Liver (tissue), 9 donors: ENCODE results near the gene TCEA3. TPM values are rescaled to one million over a fixed set of nuclear protein-coding genes. Genes with fewer than 3 reads are reported as not detected.

ENCODE experiments used
- DNase-seq: peaks from one replicate; pipeline ENCODE4 v3.0.0-alpha.2; 2017; ENCODE audit warnings: low spot score
- H3K27ac ChIP-seq, 2 donors: one replicate each; pipeline ENCODE4 v1.7.0; 2013; ENCODE audit warnings: inconsistent platforms in 2 of 2, low read length in 2 of 2, control low read depth in 1 of 2, low read depth in 1 of 2, mild to moderate bottlenecking in 1 of 2
- H3K27me3 ChIP-seq, 4 donors: one replicate each; pipeline versions ENCODE4 v1.6.1 to v1.7.0; 2013; ENCODE audit warnings: low read length in 3 of 4, inconsistent platforms in 1 of 4, mild to moderate bottlenecking in 1 of 4, moderate library complexity in 1 of 4; ENCODE audit not compliant: control insufficient read depth in 4 of 4, insufficient read depth in 4 of 4
- H3K36me3 ChIP-seq, 4 donors: one replicate each; pipeline versions ENCODE4 v1.6.1 to v1.7.0; 2013; ENCODE audit warnings: low read length in 3 of 4, mild to moderate bottlenecking in 3 of 4, low read depth in 1 of 4, moderate library complexity in 1 of 4; ENCODE audit not compliant: control insufficient read depth in 4 of 4, insufficient read depth in 3 of 4
- H3K4me1 ChIP-seq, 4 donors: one replicate each; pipeline versions ENCODE4 v1.6.1 to v1.7.0; 2013; ENCODE audit warnings: low read length in 3 of 4, mild to moderate bottlenecking in 3 of 4, moderate library complexity in 1 of 4; ENCODE audit not compliant: control insufficient read depth in 4 of 4, insufficient read depth in 4 of 4
- H3K4me3 ChIP-seq, 3 donors: one replicate each; pipeline versions ENCODE4 v1.6.1 to v1.7.0; 2013; ENCODE audit warnings: low read length in 3 of 3, control low read depth in 1 of 3, low read depth in 1 of 3, mild to moderate bottlenecking in 1 of 3
- H3K9ac ChIP-seq, 2 donors: one replicate each; pipeline ENCODE4 v1.7.0; 2013; ENCODE audit warnings: low read length in 2 of 2, mild to moderate bottlenecking in 2 of 2, moderate library complexity in 2 of 2, control low read depth in 1 of 2, low read depth in 1 of 2
- H3K9me3 ChIP-seq, 4 donors: one replicate each; pipeline versions ENCODE4 v1.6.1 to v1.7.0; 2013; ENCODE audit warnings: low read length in 3 of 4; ENCODE audit not compliant: control insufficient read depth in 4 of 4
- EGR1 ChIP-seq, 2 donors: IDR thresholded peaks; 2 replicates each; pipeline ENCODE4 v1.6.1; 2016 to 2018; ENCODE audit warnings: antibody characterized with exemption in 2 of 2, low read depth in 2 of 2
- FOXA1 ChIP-seq: IDR thresholded peaks from 2 replicates; pipeline ENCODE4 v1.6.1; 2016; ENCODE audit warnings: antibody characterized with exemption
- FOXA2 ChIP-seq: IDR thresholded peaks from 2 replicates; pipeline ENCODE4 v1.6.1; 2016; ENCODE audit warnings: antibody characterized with exemption
- GABPA ChIP-seq, 2 donors: IDR thresholded peaks in 1 of 2; conservative IDR thresholded peaks in 1 of 2; 2 replicates each; pipeline ENCODE4 v1.6.1; 2016; ENCODE audit warnings: antibody characterized with exemption in 2 of 2, mild to moderate bottlenecking in 1 of 2, moderate library complexity in 1 of 2
- HNF4A ChIP-seq, 2 donors: conservative IDR thresholded peaks; 2 replicates each; pipeline ENCODE4 v1.6.1; 2016; ENCODE audit warnings: antibody characterized with exemption in 2 of 2, mild to moderate bottlenecking in 2 of 2
- HNF4G ChIP-seq: IDR thresholded peaks from 2 replicates; pipeline ENCODE4 v1.6.1; 2016; ENCODE audit warnings: antibody characterized with exemption
- JUND ChIP-seq, 2 donors: IDR thresholded peaks; 2 replicates each; pipeline ENCODE4 v1.6.1; 2016; ENCODE audit warnings: antibody characterized with exemption in 2 of 2
- NR2F2 ChIP-seq: IDR thresholded peaks from 2 replicates; pipeline ENCODE4 v1.6.1; 2016; ENCODE audit warnings: antibody characterized with exemption
- RAD21 ChIP-seq, 2 donors: IDR thresholded peaks; 2 replicates each; pipeline ENCODE4 v1.6.1; 2016; ENCODE audit warnings: antibody characterized with exemption in 2 of 2, mild to moderate bottlenecking in 2 of 2
- RXRA ChIP-seq, 2 donors: IDR thresholded peaks; 2 replicates each; pipeline ENCODE4 v1.6.1; 2017 to 2018; ENCODE audit warnings: antibody characterized with exemption in 2 of 2, mild to moderate bottlenecking in 1 of 2
- SP1 ChIP-seq: IDR thresholded peaks from 2 replicates; pipeline ENCODE4 v1.6.1; 2018; ENCODE audit warnings: antibody characterized with exemption, mild to moderate bottlenecking
- TAF1 ChIP-seq: conservative IDR thresholded peaks from 2 replicates; pipeline ENCODE4 v1.6.1; 2016; ENCODE audit warnings: antibody characterized with exemption, mild to moderate bottlenecking
- YY1 ChIP-seq: IDR thresholded peaks from 2 replicates; pipeline ENCODE4 v1.6.1; 2016; ENCODE audit warnings: antibody characterized with exemption, mild to moderate bottlenecking
- WGBS: extraction: QIAGEN DNeasy Blood & Tissue Kit; methylation state at CpG from one replicate; pipeline ENCODE4 v1.1.7; 2013; 5-methylcytosine and 5-hydroxymethylcytosine counted together
- polyA plus RNA-seq, 2 donors: library from polyadenylated mRNA; stranded (reverse) in 1 of 2; unstranded in 1 of 2; fragments of 200-250 nt in 1 of 2; fragments of >200 nt in 1 of 2; fragmentation: Nextera tagmentation in 1 of 2; extraction: Ambion mirVana in 1 of 2; gene quantifications; one replicate each; pipeline versions ENCODE4 v1.2.1 to v1.2.3, GENCODE V29; 2013 to 2015
- total RNA-seq, 2 donors: library from RNA; depleted of rRNA; stranded (reverse); fragments of >200 nt; gene quantifications; one replicate each; pipeline ENCODE4 v1.2.3, GENCODE V29; 2014
- TF ChIP-seq, protein P1 (sequence below): IDR thresholded peaks from 2 replicates; pipeline ENCODE4 v1.6.1; 2016; ENCODE audit warnings: antibody characterized with exemption
- TF ChIP-seq, protein P2 (sequence below): IDR thresholded peaks from 2 replicates; pipeline ENCODE4 v1.6.1; 2016; ENCODE audit warnings: antibody characterized with exemption
- TF ChIP-seq, protein P3 (sequence below): fragments of 150-350 bp; IDR thresholded peaks from 2 replicates; pipeline ENCODE4 v1.5.1; 2017; ENCODE audit warnings: improper control_type of control experiment, low read depth, low read length; ENCODE audit not compliant: missing input control
- TF ChIP-seq, protein P4 (sequence below): IDR thresholded peaks from 2 replicates; pipeline ENCODE4 v1.6.1; 2016; ENCODE audit warnings: antibody characterized with exemption
- TF ChIP-seq, protein P5 (sequence below): IDR thresholded peaks from 2 replicates; pipeline ENCODE4 v1.6.1; 2016; ENCODE audit warnings: antibody characterized with exemption, mild to moderate bottlenecking
- donor health status: healthy.
- donor health status: healthy.
- donor health status: healthy.
- donor health status: healthy.
- donor health status: healthy.

The TCEA3 gene
- total and polyA plus RNA-seq, 4 donors, result 29.6 to 142 (median 47.6) TPM

DNA sequence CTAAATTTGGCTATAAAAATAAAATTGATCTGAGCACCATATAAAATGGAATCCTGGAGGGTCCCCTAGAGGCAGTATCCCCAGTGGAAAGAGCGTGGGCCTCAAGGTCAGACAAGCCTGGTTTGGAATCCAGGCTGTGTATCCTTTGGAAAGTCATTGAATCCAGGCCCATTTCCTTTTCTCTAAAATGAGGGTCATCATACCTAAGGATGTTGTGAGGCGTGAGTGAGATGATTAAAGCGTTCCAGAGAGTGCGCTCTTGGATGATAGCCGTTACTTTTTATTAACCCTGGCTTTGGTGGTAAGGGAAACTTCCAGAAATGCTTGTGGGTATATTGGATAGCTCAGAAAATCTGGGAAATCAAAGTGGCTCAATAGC is 54.2 kb downstream of the TCEA3 start:
- Histone ChIP-seq H3K36me3 (peaks cover 0 to 6% (median 0%) of the 10 kb centered on the region in 4 donors), H3K9me3 (peaks cover 0 to 6% (median 0%) of the 10 kb centered on the region in 4 donors), H3K27ac (peak overlapping the region; percentile 100), H3K4me1 (peaks cover 3 to 34% (median 29%) of the 10 kb centered on the region in 4 donors), H3K27me3 (no peaks in the 10 kb centered on the region), H3K9ac (no peak overlapping the region), H3K4me3 (no peak overlapping the region)
- TF ChIP-seq FOXA2, result no peak
- TF ChIP-seq, protein P1, sequence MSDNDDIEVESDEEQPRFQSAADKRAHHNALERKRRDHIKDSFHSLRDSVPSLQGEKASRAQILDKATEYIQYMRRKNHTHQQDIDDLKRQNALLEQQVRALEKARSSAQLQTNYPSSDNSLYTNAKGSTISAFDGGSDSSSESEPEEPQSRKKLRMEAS, result no peak
- no peak for TF ChIP-seq NR2F2
- no peak for TF ChIP-seq TAF1
- no peak for TF ChIP-seq SP1
- TF ChIP-seq RAD21 (IDR thresholded peaks at IDR 0.05), result no peak
- TF ChIP-seq, protein P2, sequence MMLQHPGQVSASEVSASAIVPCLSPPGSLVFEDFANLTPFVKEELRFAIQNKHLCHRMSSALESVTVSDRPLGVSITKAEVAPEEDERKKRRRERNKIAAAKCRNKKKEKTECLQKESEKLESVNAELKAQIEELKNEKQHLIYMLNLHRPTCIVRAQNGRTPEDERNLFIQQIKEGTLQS, result no peak
- no peak for TF ChIP-seq HNF4A (conservative IDR thresholded peaks at IDR 0.05)
- TF ChIP-seq EGR1 (IDR thresholded peaks at IDR 0.05; ENCODE audit: low read depth in 2 of 2), result no peak
- no peak for TF ChIP-seq RXRA (IDR thresholded peaks at IDR 0.05)
- no peak for TF ChIP-seq GABPA (IDR thresholded peaks at IDR 0.05 in 1 of 2, conservative IDR thresholded peaks at IDR 0.05 in 1 of 2)
- TF ChIP-seq, protein P3, sequence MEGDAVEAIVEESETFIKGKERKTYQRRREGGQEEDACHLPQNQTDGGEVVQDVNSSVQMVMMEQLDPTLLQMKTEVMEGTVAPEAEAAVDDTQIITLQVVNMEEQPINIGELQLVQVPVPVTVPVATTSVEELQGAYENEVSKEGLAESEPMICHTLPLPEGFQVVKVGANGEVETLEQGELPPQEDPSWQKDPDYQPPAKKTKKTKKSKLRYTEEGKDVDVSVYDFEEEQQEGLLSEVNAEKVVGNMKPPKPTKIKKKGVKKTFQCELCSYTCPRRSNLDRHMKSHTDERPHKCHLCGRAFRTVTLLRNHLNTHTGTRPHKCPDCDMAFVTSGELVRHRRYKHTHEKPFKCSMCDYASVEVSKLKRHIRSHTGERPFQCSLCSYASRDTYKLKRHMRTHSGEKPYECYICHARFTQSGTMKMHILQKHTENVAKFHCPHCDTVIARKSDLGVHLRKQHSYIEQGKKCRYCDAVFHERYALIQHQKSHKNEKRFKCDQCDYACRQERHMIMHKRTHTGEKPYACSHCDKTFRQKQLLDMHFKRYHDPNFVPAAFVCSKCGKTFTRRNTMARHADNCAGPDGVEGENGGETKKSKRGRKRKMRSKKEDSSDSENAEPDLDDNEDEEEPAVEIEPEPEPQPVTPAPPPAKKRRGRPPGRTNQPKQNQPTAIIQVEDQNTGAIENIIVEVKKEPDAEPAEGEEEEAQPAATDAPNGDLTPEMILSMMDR, result no peak
- TF ChIP-seq JUND (IDR thresholded peaks at IDR 0.05), result no peak
- no peak for TF ChIP-seq HNF4G
- TF ChIP-seq, protein P4, sequence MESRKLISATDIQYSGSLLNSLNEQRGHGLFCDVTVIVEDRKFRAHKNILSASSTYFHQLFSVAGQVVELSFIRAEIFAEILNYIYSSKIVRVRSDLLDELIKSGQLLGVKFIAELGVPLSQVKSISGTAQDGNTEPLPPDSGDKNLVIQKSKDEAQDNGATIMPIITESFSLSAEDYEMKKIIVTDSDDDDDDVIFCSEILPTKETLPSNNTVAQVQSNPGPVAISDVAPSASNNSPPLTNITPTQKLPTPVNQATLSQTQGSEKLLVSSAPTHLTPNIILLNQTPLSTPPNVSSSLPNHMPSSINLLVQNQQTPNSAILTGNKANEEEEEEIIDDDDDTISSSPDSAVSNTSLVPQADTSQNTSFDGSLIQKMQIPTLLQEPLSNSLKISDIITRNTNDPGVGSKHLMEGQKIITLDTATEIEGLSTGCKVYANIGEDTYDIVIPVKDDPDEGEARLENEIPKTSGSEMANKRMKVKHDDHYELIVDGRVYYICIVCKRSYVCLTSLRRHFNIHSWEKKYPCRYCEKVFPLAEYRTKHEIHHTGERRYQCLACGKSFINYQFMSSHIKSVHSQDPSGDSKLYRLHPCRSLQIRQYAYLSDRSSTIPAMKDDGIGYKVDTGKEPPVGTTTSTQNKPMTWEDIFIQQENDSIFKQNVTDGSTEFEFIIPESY, result no peak
- TF ChIP-seq YY1, result no peak
- 78% methylated on average over 5 of the region's 5 CpGs for WGBS
- no peak for DNase-seq

DNA sequence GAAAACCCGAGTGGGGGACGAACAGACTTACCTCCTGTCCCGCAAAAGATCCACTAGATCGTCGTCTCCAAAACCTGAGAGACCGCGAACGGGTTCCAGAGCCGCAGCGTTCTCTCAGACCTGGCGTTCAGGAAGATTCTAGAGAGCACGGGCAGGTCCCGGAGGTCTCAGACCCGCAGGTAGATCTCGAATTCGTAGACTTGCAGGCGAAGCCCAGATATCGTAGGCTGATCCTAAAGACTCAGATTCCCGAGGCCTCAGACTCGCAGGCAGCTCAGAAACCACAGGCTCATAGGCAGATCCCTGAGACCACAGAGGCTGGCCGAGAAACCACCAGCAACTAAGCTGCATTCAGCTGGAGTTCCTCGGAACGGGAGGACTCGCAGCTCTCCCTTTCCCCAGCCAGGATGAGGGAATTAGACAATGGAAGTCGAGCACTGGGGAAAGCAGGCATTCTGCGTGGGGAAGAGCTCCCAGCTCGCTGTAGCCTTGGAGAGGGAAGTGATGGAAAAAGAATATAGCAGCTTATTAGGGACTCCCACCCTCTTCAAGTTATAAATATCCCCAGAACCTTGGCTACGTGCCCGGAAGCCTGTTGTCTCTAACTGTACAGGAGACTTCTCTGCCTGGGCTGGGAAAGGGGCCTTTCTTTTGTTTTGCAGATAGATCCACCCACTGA is 55.1 kb downstream of the TCEA3 start, which contains the start of gene ZNF436:
Gene ZNF436, minus strand, starts transcription at position 502 of the 679 bp plus-strand sequence. CDS start 1,831 bp downstream, outside the sequence.
- H3K9me3 ChIP-seq, result peaks cover 0 to 10% (median under 1%) of the 10 kb centered on the region in 4 donors
- under 1% methylated on average over 29 of the region's 29 CpGs for WGBS

More for the DNA sequence above, 55.1 kb downstream of the TCEA3 start, which contains the start of gene ZNF436:
- Histone ChIP-seq H3K4me3 (peak within 1 kb of the TSS; percentile 81 to 88 (median 88)), H3K27me3 (no peaks in the 10 kb centered on the region), H3K27ac (peak within 1 kb of the TSS; percentile 100), H3K36me3 (peaks cover 0 to 8% (median 4%) of the 10 kb centered on the region in 4 donors), H3K4me1 (peaks cover 3 to 34% (median 29%) of the 10 kb centered on the region in 4 donors), H3K9ac (peak within 1 kb of the TSS; percentile 98 to 100)
- TF ChIP-seq FOXA1 (no peak), EGR1 (IDR thresholded peaks at IDR 0.05; ENCODE audit: low read depth in 2 of 2) (no peak), TAF1 (no peak), YY1 (peak; percentile 8), RAD21 (IDR thresholded peaks at IDR 0.05) (no peak)
- TF ChIP-seq, protein P2, result no peak
- TF ChIP-seq, protein P1, result no peak
- TF ChIP-seq, protein P5, sequence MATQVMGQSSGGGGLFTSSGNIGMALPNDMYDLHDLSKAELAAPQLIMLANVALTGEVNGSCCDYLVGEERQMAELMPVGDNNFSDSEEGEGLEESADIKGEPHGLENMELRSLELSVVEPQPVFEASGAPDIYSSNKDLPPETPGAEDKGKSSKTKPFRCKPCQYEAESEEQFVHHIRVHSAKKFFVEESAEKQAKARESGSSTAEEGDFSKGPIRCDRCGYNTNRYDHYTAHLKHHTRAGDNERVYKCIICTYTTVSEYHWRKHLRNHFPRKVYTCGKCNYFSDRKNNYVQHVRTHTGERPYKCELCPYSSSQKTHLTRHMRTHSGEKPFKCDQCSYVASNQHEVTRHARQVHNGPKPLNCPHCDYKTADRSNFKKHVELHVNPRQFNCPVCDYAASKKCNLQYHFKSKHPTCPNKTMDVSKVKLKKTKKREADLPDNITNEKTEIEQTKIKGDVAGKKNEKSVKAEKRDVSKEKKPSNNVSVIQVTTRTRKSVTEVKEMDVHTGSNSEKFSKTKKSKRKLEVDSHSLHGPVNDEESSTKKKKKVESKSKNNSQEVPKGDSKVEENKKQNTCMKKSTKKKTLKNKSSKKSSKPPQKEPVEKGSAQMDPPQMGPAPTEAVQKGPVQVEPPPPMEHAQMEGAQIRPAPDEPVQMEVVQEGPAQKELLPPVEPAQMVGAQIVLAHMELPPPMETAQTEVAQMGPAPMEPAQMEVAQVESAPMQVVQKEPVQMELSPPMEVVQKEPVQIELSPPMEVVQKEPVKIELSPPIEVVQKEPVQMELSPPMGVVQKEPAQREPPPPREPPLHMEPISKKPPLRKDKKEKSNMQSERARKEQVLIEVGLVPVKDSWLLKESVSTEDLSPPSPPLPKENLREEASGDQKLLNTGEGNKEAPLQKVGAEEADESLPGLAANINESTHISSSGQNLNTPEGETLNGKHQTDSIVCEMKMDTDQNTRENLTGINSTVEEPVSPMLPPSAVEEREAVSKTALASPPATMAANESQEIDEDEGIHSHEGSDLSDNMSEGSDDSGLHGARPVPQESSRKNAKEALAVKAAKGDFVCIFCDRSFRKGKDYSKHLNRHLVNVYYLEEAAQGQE, result no peak
- peak; percentile 75 for DNase-seq
